GM19043 (cell line): ENCODE data around the gene TMEM11.

Experiments used
- ATAC-seq: cut with Tn5 transposase; IDR thresholded peaks from one replicate; pipeline ENCODE4 v1.9.1; 2021; ENCODE audit warnings: low read depth; ENCODE audit not compliant: unreplicated experiment

The TMEM11 gene

DNA sequence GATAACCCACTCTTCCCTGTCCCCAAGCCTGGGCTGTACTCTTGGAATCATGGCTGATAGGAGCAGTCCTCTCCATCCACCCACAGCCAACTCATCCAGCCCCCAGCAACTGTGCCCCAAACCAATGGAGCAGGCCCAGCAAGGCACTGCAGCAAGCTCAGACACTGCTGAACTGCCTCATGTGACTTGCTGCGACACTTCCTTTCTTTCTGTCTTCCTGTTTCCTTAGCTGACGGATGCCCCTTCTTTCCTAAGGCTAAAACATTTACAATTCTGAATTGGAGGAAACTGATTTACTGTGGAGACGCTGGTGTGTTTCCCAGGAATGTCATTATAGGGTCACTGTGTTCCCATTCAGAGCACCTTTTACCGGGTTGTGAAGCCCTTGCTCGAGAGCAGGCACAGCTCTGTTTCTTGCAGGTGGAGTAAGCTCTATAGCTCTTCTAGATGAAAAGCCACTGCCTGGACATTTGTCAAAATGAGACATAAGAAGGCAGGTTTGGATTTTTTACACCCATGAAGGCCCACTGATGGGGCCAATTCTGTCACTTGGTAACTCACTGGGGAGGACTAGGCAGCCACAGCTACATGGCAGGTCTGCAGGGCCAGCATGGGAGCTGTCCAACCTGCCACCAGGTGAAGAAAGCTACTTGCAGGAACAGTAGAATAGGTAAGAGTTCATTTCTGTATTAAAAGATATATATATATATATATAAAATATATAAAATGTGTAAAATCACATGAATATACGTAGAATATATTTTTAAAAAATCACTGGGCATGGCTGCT is 27.4 kb downstream of the TMEM11 start:
- no peak for ATAC-seq

DNA sequence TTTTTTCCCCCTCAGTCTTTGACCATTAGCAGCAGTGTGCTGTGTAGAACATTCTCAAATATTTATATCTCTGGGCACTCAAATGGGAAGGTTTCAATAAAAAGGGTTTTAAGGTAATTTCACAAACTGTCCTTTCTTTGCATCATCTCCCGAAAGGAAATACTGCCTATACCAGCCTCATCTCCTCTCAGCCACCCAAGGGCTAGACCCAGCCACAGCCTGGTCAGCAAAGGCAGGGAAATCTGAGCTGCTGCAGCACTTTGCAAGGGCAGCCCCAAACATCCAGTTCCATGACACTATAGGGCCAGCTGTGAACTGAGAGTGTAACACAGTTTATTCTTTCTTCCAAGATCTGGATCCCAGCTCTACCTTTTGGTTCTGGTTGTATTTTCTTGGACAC is 28.9 kb downstream of the TMEM11 start:
- ATAC-seq, result no peak

DNA sequence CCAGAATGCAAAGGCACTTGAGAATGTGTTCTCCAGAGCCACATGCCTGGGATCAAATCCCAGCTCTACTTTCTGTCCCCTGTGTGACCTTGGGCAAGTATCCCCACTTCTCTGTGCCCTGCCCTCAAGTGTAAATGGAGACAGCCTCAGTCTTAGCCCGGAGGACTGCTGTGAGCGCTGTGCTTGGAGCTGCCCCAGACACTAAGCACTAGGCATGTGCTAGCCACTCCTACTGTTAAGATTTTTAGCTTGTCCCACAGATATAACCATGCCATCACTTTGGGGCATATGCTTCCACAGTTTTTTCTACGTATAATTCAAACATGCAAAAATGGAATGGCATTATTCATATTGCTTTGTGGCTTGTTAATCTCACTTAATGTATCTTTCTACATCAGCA is 29.4 kb downstream of the TMEM11 start:
- no peak for ATAC-seq

DNA sequence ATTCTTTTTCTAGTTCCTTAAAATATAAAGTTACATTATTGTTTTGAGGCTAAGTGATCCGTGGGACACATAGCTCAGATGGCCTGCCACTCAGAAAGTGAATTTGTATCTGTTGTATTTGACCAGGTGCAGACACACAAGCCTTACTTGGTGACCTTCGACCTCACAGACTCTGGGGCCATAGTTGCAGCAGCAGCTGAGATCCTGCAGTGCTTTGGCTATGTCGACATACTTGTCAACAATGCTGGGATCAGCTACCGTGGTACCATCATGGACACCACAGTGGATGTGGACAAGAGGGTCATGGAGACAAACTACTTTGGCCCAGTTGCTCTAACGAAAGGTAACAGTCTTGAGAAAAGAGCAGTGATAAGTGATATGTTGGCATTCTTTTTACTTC is 30.5 kb downstream of the TMEM11 start:
- no peak for ATAC-seq

DNA sequence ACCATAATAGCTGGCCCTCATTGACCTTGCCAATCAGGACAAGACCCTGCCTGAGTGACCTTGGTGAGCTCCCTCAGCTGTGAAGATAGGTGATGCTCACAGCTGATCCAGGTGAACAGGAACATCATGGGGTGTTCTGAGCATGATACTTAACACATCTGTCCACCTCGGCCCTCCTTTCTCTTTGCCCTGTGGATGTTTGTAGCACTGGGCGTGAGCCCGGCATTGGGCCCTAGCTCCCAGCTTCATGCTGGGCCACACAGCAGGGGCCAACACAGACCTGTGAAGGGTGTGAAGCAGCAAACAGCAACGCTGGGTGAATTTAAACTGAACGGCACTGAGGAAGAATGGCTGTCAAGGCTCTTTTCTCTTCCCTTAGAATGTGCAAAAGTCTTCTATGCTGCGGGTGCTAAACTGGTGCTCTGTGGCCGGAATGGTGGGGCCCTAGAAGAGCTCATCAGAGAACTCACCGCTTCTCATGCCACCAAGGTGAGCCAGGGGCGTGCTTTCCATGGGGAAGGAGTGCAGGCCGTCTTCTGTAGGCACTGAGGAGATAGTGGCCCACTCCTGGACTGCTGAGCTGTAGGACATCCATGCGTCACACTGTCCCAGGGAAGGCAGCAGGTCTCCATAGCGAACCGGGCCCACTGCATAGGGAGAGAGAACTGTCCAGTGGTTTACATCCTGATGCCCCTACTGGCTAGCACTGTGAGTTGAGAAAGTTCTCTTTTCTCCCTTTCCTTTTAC is 35.9 kb downstream of the TMEM11 start:
- no peak for ATAC-seq

DNA sequence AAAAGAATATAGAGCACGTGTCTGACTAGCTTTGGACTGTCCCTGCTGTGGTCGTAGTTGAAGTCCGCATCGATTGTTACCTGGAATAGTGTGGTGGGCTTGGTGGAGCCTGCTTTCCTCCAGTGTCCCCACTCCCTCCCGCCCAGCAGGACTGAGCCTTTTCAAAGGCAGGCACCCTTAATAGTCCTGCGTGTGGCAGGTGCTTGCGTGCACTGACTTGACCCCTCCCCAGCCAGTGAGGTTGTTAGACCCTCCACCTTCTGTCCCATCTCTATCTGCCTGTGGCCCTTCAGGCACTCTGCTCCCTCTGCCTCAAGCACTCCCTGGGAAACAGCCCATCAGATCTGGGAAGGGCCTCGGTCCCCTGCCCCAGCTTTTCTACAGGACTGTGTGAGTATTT is 36.6 kb downstream of the TMEM11 start:
- ATAC-seq, result no peak

DNA sequence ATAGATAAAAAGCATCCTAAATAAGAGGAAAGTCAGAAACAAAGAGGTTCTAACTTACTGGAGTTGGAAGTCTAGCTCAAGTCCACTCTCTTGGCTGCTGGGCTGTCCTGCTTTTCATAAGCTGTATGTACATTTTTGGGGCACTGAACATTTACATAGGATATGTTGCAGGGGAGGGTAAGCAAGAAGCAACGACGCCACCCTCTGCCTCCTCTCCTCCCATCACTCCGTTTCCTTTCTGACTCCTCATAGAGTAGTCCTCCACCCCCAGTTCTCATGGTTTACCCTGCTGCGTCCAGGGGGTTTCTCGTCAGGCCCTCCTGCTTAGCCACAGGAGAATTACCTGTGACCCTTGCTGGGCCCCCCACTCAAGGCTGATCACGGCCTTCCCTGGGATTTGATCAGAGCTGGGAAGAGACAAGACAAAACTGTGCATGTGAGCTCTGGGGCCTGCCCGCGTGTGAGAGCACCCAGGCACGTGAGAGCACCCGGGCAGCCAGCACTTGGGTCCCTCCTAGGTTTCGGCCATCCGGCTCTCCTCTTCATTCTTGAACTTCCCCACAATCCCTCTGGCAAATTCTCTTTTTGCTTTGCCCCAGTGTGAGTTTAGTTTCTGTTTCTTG is 37.1 kb downstream of the TMEM11 start:
- no peak for ATAC-seq

DNA sequence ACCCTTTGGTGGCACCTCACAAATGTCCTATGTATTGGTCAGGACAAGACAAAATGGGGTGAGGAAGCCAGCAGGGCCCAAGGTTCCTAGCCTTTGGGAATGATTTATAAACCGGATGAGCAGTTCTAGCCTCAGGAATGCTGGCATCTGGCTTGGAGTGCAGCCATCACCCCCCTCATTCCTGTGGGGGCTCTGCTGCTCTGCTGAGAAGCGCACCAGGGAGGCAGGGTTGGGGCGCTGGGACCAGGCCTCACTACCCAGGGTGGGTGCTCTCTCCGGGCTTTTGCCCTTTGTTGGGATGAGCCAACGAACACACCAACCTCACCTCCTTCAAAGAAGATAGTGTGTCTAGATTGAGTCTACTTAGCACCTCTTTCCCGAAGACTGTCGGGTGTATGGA is 39.2 kb downstream of the TMEM11 start:
- no peak for ATAC-seq

DNA sequence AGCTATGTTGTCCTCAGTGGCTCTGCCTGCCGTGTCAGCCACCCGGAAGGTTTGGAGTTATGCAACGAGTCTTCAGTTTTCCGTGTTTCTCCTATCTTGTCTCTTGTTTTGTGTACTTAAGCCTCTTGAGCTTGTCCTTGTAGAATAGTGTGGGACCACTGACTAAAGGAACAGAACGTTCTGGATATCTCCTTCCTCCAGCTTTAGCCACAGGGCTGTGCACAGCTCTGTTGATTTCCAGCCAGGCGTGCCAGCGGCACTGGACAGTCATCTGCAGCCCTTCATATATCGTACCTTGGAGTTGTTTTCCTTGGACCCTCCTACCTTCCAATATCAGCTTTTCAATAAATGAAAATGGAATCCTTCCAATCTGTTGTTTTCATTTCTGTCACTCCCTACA is 39.8 kb downstream of the TMEM11 start:
- ATAC-seq, result no peak

DNA sequence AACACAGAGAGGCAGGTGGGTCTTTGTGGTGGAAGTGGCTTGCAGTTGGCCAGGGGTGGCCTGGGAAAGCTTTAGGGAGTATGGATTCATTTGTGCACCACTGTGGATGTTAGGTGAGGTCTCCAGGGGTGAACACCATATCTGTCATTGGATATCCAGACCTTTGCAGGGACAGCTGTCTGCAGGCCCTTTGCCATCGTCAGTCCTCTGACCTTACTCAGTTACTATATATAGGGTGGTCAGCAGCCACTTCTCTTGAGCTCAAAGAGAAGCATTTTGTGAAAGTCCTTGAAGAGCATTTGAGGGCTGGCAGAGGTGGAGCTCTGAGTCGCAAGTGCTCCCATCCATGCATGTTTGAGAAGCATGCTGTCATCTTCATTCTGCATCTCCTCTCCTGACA is 40.4 kb downstream of the TMEM11 start:
- ATAC-seq, result no peak

DNA sequence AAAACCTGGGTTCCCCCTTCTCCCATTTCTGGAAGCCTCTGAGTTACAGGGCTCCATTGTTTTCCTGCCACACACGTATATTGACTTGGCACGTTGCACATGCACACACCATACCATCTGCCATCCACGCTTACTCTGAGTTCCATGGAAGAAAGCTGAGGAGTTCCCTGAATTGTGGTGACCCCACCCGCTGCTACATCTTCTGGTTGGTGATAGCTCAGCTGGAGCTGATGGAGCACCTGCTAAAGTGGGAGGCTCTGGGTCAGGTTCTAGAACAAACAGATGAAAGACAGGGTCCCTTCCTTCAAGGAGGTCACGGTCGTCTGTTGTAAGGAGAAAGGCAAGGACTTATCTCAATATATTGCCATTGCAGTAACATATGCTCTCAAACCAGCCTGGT is 41.1 kb downstream of the TMEM11 start:
- no peak for ATAC-seq

DNA sequence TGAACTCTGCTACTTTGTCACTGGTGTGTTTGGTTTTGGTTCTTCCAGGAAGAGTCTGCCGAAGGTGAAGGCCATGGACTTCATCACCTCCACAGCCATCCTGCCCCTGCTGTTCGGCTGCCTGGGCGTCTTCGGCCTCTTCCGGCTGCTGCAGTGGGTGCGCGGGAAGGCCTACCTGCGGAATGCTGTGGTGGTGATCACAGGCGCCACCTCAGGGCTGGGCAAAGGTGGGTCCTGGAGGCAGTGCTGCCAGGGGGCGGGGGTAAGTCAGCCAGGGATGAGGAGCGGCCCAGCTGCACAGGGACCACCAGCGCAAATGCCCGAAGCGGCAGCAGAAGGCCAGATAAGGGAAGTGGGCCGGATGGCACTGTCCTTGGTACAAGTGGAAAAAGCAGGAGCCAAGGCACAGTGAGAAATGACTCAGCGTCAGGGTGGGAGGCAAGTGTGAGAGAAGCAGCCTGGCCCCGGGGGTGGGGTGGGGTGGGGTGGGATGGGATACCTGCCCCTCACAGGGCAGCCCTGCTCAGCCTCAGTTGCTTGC is 41.9 kb downstream of the TMEM11 start:
- ATAC-seq, result no peak

DNA sequence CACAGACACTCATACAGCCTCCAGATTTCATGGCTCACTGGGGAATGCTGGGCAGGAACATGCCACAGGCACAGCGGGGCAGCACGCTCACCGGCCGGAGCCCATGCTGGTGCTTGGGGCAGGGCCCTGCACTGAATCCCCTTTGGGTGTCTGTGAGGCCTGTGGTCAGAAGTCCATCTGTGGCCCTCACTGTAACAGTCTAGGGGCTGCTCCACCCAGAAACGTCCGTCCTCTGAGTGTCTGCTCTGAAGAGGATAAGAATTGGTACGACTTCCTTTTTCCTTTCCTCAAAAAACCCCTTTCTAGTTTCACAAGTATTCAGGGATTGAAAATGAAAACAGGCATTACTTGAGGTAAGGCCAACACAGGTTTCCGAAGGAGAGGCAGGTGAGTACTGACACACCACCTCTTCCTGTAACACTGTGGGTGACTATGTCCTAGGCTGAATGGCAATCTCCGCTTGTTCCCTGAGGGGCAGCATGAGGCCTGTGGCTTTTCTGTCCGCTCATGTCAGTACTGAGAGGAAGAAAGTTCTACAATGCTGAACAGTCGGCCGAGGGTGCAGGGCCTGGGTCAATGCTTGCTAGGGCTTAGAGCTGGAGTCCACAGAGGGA is 42.5 kb downstream of the TMEM11 start:
- ATAC-seq, result peak; percentile 90

DNA sequence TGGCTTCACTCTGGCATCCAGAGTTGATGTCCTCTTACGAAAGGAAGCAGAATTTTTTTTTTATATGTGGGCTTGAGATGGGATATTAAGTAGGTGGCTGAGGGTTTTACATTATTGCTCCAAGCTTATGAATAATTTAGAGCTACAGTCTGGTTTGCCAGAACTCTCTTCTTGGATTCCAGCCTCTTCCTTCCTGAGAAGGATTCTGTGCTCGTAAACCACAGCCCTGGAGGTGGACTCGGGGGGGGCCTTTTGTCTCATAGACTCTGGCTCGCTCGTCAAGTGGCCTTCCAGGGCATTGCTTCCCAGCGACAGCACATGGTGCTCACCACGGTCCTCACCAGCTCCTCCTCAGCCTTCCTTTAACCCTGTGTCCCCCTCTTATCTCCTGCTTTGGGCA is 43.2 kb downstream of the TMEM11 start:
- ATAC-seq, result no peak

DNA sequence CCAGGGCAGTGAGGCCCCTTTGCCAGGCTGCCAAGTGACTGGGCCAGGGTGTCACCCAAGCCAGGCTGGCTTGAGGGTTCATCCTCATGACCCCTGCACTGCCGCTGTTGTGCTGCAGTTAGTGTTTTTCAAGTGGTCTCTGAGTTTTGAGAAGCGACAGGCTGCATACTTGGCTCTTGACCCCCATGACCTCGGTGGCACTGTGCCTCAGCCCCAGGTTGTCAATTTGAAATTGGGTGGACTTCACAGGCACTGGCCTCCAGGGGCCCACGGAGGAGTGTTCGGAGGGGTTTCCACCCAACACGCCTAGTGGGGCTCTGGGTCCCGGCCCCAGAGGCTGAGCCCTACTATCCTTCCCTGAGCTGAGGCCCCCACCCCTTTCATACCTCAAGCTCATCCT is 44.5 kb downstream of the TMEM11 start:
- no peak for ATAC-seq

DNA sequence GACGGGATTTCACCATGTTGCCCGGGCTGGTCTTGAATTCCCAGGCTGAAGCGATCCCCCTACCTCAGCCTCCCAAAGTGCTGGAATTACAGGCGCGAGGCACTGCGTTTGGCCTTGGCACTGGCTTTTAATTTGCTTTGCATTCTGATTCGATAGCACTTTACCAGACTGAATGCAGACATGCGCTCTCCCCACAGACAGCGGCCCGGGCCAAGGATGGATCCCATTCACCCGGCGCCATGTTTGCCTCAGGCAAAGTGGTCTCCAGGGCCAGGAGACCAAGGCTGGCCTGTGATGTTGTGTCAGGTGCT is 45.5 kb downstream of the TMEM11 start:
- no peak for ATAC-seq

DNA sequence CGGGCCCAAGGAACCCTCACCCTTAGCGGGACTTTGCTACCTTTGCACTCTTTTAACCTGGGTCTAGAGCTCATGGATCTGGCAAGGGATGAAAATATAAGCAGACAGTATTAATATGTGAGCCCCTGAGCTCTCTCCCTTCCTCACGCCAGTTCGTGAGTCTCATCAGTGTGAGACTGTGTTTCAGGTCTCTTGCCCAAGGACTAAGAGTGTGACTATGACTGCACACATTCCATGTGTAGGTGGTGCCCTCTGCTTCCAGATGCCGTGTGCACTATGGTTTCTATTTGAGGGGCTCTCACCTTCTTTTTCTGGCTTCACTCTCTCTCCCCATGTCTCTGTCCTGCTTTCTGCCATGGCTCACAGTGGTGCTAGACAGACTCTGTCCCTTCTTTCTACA is 46.7 kb downstream of the TMEM11 start:
- ATAC-seq, result no peak

DNA sequence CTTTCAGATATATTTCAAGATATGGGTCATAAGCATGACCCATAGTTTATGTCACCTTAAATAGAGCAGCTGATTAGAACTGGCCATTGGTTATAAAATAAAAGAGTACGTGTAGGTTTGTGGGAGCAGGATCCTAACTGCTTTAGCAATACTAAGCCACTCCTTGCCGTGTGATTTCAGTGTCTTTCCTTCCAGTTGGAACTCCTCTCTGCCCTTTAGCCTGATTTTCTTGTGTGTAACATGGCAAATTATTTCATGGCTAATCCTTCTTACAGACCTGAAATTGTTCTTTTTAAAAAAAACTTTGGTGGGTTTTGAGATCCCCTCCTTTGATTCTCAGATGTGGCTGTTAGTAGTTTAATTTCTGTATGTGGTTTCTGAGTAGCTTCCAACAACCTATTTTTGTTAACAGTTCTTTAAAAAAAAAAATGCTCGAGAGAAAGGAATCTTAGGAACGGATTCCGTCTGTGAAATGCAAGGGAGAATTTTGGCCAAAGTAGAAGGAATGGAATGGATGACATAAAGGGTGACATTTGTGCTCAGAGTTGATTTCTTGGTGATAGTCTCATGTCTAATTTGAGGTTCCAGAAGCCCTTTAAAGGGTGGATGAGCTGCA is 47.3 kb downstream of the TMEM11 start:
- no peak for ATAC-seq

DNA sequence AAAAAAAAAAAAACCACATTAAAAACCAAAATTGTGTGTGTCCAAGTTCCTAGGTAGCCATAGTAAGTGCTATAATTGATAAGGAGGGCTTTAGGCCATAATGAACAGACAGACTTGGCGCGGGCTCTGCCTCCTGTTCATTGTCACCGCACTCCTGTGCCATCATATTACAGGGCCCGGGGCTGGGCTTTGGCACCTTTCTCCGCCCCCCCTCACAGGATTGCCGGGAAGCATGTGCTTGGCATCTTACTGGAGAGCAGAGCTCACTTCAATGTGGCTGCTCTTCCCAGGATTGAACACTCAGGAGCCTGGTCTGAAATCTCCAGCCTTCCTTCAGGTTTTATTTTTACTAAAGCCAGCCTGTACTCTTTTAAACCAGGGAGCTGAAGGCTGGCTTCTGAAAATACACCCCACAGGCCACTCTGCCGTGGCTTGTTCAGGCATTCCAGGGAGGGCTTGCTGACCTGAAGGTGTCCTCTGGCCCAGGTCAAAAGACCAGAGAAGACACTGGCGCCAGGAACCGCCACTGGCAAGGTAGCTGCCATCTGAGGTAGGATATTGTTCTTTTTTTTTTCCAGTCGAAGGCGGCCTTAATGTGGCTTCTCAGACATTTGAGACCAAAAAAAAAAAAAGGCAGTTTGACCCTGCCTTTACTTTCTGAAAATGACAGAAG is 47.9 kb downstream of the TMEM11 start:
- no peak for ATAC-seq

DNA sequence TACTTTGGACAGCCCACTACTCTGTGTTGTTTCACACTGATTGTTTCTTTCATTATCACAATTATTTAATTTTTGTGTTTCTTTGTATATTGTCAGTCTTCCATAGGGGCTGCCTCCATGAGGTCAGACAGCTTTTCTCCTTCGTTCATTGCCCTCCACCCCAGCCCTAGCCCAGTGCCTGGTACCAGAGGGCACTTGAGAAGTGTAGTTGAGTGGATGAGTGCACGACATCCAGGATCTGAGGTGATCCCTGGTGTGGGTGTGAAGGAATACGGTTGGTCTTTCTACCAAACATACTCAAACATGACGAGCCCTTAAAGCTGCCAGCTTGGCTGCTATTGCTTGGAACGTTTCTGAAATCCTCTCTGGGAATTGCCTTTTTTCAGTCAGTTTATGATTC is 49.3 kb downstream of the TMEM11 start:
- ATAC-seq, result no peak
